ENCODE measurements around the gene SMPD3. TPM values are rescaled to one million over a fixed set of nuclear protein-coding genes. Genes with fewer than 3 reads are reported as not detected.

The SMPD3 gene
- total RNA-seq, 1 experiment from 2014 or later: 0.70 TPM

DNA sequence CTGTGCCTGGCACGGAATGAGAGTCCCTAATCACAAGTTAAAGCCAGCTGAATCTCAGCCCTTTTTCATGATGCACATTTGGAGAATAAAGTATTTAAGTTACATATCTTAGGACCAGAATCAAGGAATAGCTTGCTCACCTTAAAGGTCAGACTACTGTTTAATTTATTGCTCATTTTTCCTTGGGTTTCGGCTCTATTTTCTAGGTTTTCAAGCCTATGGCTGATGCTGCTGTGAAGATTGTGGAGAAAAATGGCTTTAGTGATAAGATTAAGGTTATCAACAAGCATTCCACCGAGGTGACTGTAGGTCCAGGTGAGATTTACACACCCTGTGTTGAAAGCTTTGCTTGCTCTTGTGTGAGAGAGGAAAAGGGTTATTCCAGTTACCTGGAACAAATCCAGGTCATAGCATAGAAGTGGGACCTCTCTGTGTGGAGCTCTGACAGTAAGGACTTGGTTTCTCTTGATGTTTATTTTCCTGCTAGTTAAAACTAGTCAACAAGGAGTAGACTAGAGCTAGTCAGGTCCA is 119.4 kb downstream of the SMPD3 start:
- no peak overlapping the region for H4K91ac ChIP-seq (ENCODE audit: insufficient read length, low read depth, low read length)
- no peaks in the 10 kb centered on the region for H3K27me3 Mint-ChIP-seq (ENCODE audit: low read depth)
- H3K4me2 ChIP-seq (ENCODE audit: insufficient read depth, insufficient read length, low read length): no peak overlapping the region
- no peak overlapping the region for H3K56ac ChIP-seq (ENCODE audit: insufficient read length, low read depth, low read length)
- H3K4ac ChIP-seq (ENCODE audit: low read depth, low read length): no peak overlapping the region
- no peak for DNase-seq
- H3K79me1 ChIP-seq (ENCODE audit: insufficient read depth, low read depth, low read length, poor library complexity, severe bottlenecking): no peaks in the 10 kb centered on the region
- no peak overlapping the region for H3K27ac Mint-ChIP-seq
- no peak overlapping the region for H2BK12ac ChIP-seq (ENCODE audit: insufficient read length, low read depth, low read length)
- H3K79me2 ChIP-seq (ENCODE audit: insufficient read depth, low read length): no peaks in the 10 kb centered on the region
- H3K27ac ChIP-seq (ENCODE audit: insufficient read length, low read depth, low read length): no peak overlapping the region
- no peaks in the 10 kb centered on the region for H3K9me3 ChIP-seq (ENCODE audit: control insufficient read depth, low read depth, low read length)
- no peak overlapping the region for H2BK120ac ChIP-seq (ENCODE audit: low read depth, low read length, poor library complexity, severe bottlenecking)
- no peaks in the 10 kb centered on the region for H3K9me3 Mint-ChIP-seq
- no peaks in the 10 kb centered on the region for H4K20me1 ChIP-seq (ENCODE audit: control insufficient read depth, insufficient read depth, insufficient read length)
- no peak overlapping the region for H2BK20ac ChIP-seq (ENCODE audit: low read depth, low read length, poor library complexity, severe bottlenecking)
- no peak overlapping the region for H3K23ac ChIP-seq (ENCODE audit: insufficient read length, low read depth, low read length)
- no CpG with 5 or more reads among the region's 3 CpGs for WGBS (ENCODE audit: extremely low coverage, insufficient read length, low lambda C conversion rate)
- no peak overlapping the region for H3K14ac ChIP-seq (ENCODE audit: insufficient read depth, low read length)
- H3K23me2 ChIP-seq (ENCODE audit: insufficient read length, low read depth, low read length, poor library complexity, severe bottlenecking): no peaks in the 10 kb centered on the region
- no peaks in the 10 kb centered on the region; the same call in 1 of the 2 replicates for H3K27me3 ChIP-seq (ENCODE audit: insufficient read depth, low read length)
- H4K5ac ChIP-seq (ENCODE audit: insufficient read length, low read depth, low read length): no peak overlapping the region
- no peak overlapping the region for H3K9ac ChIP-seq (ENCODE audit: extremely low read depth, insufficient read length, low read length)
- peaks cover 3 to 6% of the 10 kb centered on the region in 2 experiments; a peak in 3 of 4 replicates for H3K4me1 Mint-ChIP-seq
- H3K4me1 ChIP-seq (ENCODE audit: insufficient read depth, low read length): no peaks in the 10 kb centered on the region
- H2BK15ac ChIP-seq (ENCODE audit: low read depth, low read length): no peak overlapping the region
- H2AK5ac ChIP-seq (ENCODE audit: insufficient read length, low read length): no peak overlapping the region
- H4K8ac ChIP-seq (replicated peaks; ENCODE audit: insufficient read length, low read depth, low read length): no peak overlapping the region
- H3T11ph ChIP-seq (ENCODE audit: low read length): no peak overlapping the region
- TF ChIP-seq, protein P1, sequence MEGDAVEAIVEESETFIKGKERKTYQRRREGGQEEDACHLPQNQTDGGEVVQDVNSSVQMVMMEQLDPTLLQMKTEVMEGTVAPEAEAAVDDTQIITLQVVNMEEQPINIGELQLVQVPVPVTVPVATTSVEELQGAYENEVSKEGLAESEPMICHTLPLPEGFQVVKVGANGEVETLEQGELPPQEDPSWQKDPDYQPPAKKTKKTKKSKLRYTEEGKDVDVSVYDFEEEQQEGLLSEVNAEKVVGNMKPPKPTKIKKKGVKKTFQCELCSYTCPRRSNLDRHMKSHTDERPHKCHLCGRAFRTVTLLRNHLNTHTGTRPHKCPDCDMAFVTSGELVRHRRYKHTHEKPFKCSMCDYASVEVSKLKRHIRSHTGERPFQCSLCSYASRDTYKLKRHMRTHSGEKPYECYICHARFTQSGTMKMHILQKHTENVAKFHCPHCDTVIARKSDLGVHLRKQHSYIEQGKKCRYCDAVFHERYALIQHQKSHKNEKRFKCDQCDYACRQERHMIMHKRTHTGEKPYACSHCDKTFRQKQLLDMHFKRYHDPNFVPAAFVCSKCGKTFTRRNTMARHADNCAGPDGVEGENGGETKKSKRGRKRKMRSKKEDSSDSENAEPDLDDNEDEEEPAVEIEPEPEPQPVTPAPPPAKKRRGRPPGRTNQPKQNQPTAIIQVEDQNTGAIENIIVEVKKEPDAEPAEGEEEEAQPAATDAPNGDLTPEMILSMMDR (conservative IDR thresholded peaks at IDR 0.05): no peak
- H3K36me3 Mint-ChIP-seq (ENCODE audit: insufficient read depth in 1 of 3, low read depth in 3 of 3): peaks cover 2 to 47% (median 24%) of the 10 kb centered on the region in 3 experiments; a peak in 6 of 7 replicates
- no peak overlapping the region for H2BK5ac ChIP-seq (ENCODE audit: insufficient read length, low read length)
- H3K18ac ChIP-seq (ENCODE audit: insufficient read length, low read depth, low read length): no peak overlapping the region
- no peak overlapping the region for H2AFZ ChIP-seq (ENCODE audit: low read length)
- no peak overlapping the region for H3K4me3 Mint-ChIP-seq
